Measurements from ENCODE around the gene HDC.

DNA sequence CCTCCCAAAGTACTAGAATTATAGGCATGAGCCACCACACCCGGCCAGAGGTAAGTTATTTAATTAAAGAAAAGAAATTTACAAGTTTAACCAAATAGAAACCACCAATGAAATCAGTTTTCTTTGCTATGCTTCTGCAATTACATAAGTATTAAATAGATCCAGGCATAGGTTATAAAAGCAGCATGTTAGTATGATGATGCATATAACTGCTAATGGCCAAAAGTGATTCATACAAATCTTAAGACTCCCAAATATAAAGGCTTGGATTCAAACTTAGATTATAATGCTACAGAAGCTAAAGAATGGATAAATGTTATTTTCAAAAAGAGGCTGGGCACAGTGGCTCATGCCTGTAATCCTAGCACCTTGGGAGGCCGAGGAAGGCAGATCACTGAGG, 32.8 kb upstream of the HDC start:
- TF ChIP-seq, protein P1, sequence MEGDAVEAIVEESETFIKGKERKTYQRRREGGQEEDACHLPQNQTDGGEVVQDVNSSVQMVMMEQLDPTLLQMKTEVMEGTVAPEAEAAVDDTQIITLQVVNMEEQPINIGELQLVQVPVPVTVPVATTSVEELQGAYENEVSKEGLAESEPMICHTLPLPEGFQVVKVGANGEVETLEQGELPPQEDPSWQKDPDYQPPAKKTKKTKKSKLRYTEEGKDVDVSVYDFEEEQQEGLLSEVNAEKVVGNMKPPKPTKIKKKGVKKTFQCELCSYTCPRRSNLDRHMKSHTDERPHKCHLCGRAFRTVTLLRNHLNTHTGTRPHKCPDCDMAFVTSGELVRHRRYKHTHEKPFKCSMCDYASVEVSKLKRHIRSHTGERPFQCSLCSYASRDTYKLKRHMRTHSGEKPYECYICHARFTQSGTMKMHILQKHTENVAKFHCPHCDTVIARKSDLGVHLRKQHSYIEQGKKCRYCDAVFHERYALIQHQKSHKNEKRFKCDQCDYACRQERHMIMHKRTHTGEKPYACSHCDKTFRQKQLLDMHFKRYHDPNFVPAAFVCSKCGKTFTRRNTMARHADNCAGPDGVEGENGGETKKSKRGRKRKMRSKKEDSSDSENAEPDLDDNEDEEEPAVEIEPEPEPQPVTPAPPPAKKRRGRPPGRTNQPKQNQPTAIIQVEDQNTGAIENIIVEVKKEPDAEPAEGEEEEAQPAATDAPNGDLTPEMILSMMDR (IDR thresholded peaks at IDR 0.05; ENCODE audit: borderline replicate concordance, extremely low read depth, low read length, poor library complexity, severe bottlenecking): no peak
- no peak for TF ChIP-seq EZH2 (IDR thresholded peaks at IDR 0.05; ENCODE audit: borderline replicate concordance, low read depth, low read length, severe bottlenecking)
